ENCODE results near the gene SPRYD3. TPM values are rescaled to one million over a fixed set of nuclear protein-coding genes. Genes with fewer than 3 reads are reported as not detected.

SPRYD3 gene
- total RNA-seq, 4 donors from 2014 or later: 79.7 to 125 (median 99.1) TPM

DNA sequence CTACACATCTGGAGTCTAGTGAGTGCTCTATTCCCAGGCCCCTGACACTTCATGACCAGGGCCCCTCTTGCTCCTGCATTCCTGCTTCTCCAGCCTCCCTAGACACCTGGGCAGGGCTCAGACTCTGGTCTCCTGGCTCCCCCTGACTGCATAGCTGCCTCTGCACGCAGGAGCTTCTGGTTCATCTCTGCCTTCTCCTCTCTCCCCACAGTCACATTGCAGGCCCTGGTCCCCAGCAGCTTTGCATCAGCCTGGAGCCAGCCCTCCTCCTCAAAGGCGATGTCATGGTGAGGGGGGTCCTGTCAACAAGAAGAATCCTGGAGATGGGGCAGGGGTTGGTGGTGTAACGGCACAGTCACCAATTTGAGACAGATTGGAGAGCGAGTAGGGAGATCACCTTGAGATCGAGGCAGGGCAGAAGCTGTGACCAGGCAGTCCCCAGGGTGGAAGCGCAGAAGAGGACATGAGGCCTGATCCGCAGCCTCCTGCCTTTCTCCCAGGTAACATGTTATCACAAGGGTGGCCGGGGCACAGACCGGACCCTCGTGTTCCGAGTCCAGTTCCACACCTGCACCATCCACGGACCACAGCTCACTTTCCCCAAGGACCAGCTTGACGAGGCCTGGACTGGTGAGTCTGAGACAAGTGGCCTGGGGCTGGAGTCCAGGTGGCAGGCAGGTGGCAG, 21.2 kb downstream of the SPRYD3 start:
- Histone ChIP-seq H3K4me3 (no peak overlapping the region), H3K36me3 (peaks cover 19 to 98% (median 78%) of the 10 kb centered on the region in 4 donors), H3K4me1 (peaks cover 80 to 96% (median 94%) of the 10 kb centered on the region in 4 donors), H3K27ac (replicated peaks in 1 of 4) (peak overlapping the region in 3 of 4 donors; percentile 82 to 95 (median 83)), H3K9me3 (no peaks in the 10 kb centered on the region), H3K27me3 (no peaks in the 10 kb centered on the region)
- intact Hi-C loops (cut with DNase I): no loop called here
- DNase-seq (ENCODE audit: extremely low spot score): no peak
- WGBS: 81% methylated on average over 10 of the region's 13 CpGs
- TF ChIP-seq EP300 (IDR thresholded peaks at IDR 0.05): no peak
- peak in 1 of 2 donors; percentile 32 for TF ChIP-seq POLR2AphosphoS5 (IDR thresholded peaks at IDR 0.05)

DNA sequence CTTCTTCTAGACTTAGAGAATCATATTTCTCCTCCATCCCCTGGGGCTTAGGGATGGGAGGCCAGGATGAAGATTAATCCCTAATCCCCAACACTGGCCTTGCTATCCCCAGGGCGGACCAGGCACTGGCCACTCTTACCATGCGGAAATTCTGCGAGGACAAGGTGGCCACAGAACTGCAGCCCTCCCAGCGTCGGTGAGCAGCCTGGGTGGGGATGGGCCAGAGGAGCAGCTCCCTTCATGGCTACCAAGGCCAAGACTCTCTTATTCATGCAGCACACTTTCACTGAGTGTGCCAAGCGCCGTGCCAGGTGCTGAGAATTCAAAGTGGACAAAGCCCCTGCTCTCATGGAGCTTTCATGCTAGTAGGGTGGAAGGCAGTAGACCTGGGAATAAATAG, 22.3 kb downstream of the SPRYD3 start:
- Histone ChIP-seq H3K27me3 (no peaks in the 10 kb centered on the region), H3K27ac (replicated peaks in 1 of 4) (peak overlapping the region in 3 of 4 donors; percentile 3 to 99 (median 30)), H3K9me3 (no peaks in the 10 kb centered on the region), H3K36me3 (peaks cover 19 to 93% (median 69%) of the 10 kb centered on the region in 4 donors), H3K4me1 (peaks cover 80 to 96% (median 94%) of the 10 kb centered on the region in 4 donors), H3K4me3 (no peak overlapping the region)
- TF ChIP-seq POLR2AphosphoS5 (IDR thresholded peaks at IDR 0.05) (no peak), EP300 (IDR thresholded peaks at IDR 0.05) (no peak), POLR2A (IDR thresholded peaks at IDR 0.05; ENCODE audit: low read depth) (no peak), CTCF (IDR thresholded peaks at IDR 0.05) (no peak)
- DNase-seq (ENCODE audit: extremely low spot score): no peak
- WGBS: 91% methylated on average over 7 of the region's 7 CpGs
- intact Hi-C loops (cut with DNase I): no loop called here

- DNase-seq (ENCODE audit: extremely low spot score): no peak
- TF ChIP-seq POLR2A (IDR thresholded peaks at IDR 0.05; ENCODE audit: low read depth) (no peak), EP300 (IDR thresholded peaks at IDR 0.05) (no peak), POLR2AphosphoS5 (IDR thresholded peaks at IDR 0.05) (no peak), CTCF (IDR thresholded peaks at IDR 0.05) (no peak)
- Histone ChIP-seq H3K27me3 (no peaks in the 10 kb centered on the region), H3K27ac (replicated peaks in 1 of 4) (peak overlapping the region in 3 of 4 donors; percentile 19 to 99 (median 30)), H3K36me3 (peaks cover 19 to 91% (median 66%) of the 10 kb centered on the region in 4 donors), H3K4me3 (no peak overlapping the region), H3K9me3 (no peaks in the 10 kb centered on the region), H3K4me1 (peaks cover 80 to 96% (median 94%) of the 10 kb centered on the region in 4 donors)
- 71% methylated on average over 5 of the region's 5 CpGs for WGBS
- intact Hi-C loops (cut with DNase I): no loop called here
Observed at GRCh38 chr12:53056296-53056695, 22.9 kb downstream of the SPRYD3 start.

DNA sequence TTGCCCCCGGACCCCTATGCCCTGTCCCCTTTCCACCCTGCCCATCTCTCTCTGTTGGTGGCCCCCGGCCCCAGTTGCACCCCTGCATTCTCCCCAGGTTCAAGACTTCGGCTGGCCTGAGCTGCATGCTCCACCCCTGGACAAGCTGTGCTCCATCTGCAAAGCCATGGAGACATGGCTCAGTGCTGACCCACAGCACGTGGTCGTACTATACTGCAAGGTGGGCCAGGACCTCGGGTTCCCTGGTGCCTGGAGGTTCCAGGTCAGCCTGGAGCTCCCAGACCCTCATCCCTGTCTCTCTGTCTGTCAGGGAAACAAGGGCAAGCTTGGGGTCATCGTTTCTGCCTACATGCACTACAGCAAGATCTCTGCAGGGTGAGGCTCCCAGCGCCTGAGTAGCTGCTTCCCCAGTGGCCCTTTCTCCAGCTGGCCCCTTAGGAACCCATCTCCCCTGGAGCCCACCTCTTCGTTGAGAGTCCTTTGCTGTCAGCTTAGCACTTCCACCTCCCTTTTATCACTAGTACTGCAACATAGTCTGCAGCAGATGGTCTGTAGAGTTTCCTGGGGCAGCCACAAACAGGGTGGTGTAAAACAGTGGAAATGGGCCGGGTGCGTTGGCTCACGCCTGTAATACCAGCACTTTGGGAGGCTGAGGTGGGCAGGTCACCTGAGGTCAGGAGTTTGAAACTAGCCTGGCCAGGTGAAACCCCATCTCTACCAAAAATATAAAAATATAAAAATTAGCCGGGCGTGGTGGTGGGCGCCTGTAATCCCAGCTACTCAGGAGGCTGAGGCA, 23.5 kb downstream of the SPRYD3 start:
- TF ChIP-seq EP300 (IDR thresholded peaks at IDR 0.05): no peak
- Histone ChIP-seq H3K9me3 (no peaks in the 10 kb centered on the region), H3K4me3 (no peak overlapping the region), H3K27ac (replicated peaks in 1 of 4) (peak overlapping the region; percentile 10 to 99 (median 98)), H3K36me3 (peaks cover 19 to 85% (median 60%) of the 10 kb centered on the region in 4 donors), H3K27me3 (no peaks in the 10 kb centered on the region), H3K4me1 (peaks cover 74 to 96% (median 94%) of the 10 kb centered on the region in 4 donors)
- no peak for DNase-seq (ENCODE audit: extremely low spot score)
- WGBS: 80% methylated on average over 10 of the region's 15 CpGs
- intact Hi-C loops (cut with DNase I): no loop called here

DNA sequence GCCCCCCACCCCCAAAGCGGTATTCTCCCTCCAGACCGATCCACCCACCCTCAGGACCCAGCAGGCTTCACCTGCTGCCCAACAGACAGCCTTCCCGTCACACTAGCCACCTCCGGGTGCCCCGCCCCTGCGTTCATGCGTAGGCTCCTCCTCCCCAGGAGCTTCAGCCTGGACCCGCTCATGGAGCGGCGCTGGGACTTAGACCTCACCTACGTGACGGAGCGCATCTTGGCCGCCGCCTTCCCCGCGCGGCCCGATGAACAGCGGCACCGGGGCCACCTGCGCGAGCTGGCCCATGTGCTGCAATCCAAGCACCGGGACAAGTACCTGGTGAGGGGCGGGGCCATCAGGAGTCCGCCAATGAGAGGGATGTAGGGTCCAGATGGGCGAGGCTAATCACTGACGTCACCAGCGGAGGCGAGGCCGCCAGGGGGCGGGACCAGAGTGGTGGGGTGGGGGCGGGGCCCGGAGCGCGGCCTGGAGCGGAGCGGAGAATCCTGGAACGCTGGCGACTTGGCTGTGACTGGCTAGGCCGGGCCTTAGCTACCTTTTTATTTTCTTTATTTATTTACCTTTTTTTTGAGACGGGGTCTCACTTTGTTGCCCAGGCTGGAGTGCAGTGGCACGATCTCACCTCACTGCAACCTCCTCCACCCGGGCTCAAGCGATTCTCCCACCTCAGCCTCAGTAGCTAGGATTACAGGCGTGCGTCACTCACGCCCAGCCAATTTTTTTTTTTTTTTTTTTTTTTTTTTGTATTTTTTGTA, 24.9 kb downstream of the SPRYD3 start:
- intact Hi-C loops (cut with DNase I): no loop called here
- H3K4me3 ChIP-seq: peak overlapping the region; percentile 76 to 82 (median 79)
- no peaks in the 10 kb centered on the region for H3K27me3 ChIP-seq
- peak; percentile 99 for DNase-seq (ENCODE audit: extremely low spot score)
- peak overlapping the region; percentile 97 to 99 (median 98) for H3K27ac ChIP-seq (replicated peaks in 1 of 4)
- no peak for TF ChIP-seq EP300 (IDR thresholded peaks at IDR 0.05)
- TF ChIP-seq POLR2A (IDR thresholded peaks at IDR 0.05; ENCODE audit: low read depth): peak; percentile 70
- no peak for TF ChIP-seq CTCF (IDR thresholded peaks at IDR 0.05)
- TF ChIP-seq POLR2AphosphoS5 (IDR thresholded peaks at IDR 0.05): peak in 1 of 2 donors; percentile 85
- peaks cover 11 to 71% (median 46%) of the 10 kb centered on the region in 4 donors for H3K36me3 ChIP-seq
- 19% methylated on average over 22 of the region's 48 CpGs for WGBS
- peaks cover 62 to 96% (median 94%) of the 10 kb centered on the region in 4 donors for H3K4me1 ChIP-seq
- no peaks in the 10 kb centered on the region for H3K9me3 ChIP-seq

Measured in esophagus muscularis mucosa (tissue), 4 donors.